Fibroblast of mammary gland (primary cell): Measurements from ENCODE around the gene ALDH3B2.
"Not testable (repeated sequence)": the region's sequence is repeated elsewhere in the genome, so short reads cannot be mapped to it uniquely, and the experiment has no call there.

Experiments used
- DNase-seq: peaks from one replicate; pipeline ENCODE4 v3.0.0-alpha.2; 2010; ENCODE audit warnings: low read depth
- H3K4me3 ChIP-seq: 2 replicates; pipeline ENCODE4 v1.5.1; 2011; ENCODE audit warnings: low read depth, mild to moderate bottlenecking, low read length, moderate library complexity; ENCODE audit not compliant: control insufficient read depth
- CTCF ChIP-seq: conservative IDR thresholded peaks from 2 replicates; pipeline ENCODE4 v1.5.1; 2011; ENCODE audit warnings: low read depth, low read length, inconsistent platforms; ENCODE audit not compliant: control insufficient read depth, insufficient read depth

The ALDH3B2 gene

GRCh38 chr11:67695606-67696005, 21.2 kb upstream of the ALDH3B2 start:
- no peak overlapping the region for H3K4me3 ChIP-seq
- TF ChIP-seq CTCF, result no peak
- no peak for DNase-seq

- TF ChIP-seq CTCF, result no peak
- no peak overlapping the region for H3K4me3 ChIP-seq
These were observed 20.6 kb upstream of the ALDH3B2 start for GRCh38 chr11:67694875-67695555.

GRCh38 chr11:67691149-67691548, 16.7 kb upstream of the ALDH3B2 start:
- DNase-seq, result no peak
- H3K4me3 ChIP-seq, result no peak overlapping the region
- TF ChIP-seq CTCF, result peak; percentile 26

More at GRCh38 chr11:67694875-67695555, 20.6 kb upstream of the ALDH3B2 start:
- DNase-seq, result no peak

- TF ChIP-seq CTCF, result no peak
- no peak overlapping the region for H3K4me3 ChIP-seq
- no peak for DNase-seq
These were observed 14.8 kb upstream of the ALDH3B2 start for GRCh38 chr11:67689178-67689577.

- no peak overlapping the region for H3K4me3 ChIP-seq
- no peak for TF ChIP-seq CTCF
- no peak for DNase-seq
These were observed 13.6 kb upstream of the ALDH3B2 start for GRCh38 chr11:67687986-67688385.

- not testable (repeated sequence) for DNase-seq, H3K4me3 ChIP-seq
These were observed 11.4 kb upstream of the ALDH3B2 start for GRCh38 chr11:67685641-67686332.

GRCh38 chr11:67682126-67683034, 8.0 kb upstream of the ALDH3B2 start:
- H3K4me3 ChIP-seq, DNase-seq: not testable (repeated sequence)
